Measurements from ENCODE around the gene HOXA3.

GRCh38 chr7:27177795-27178320, 25.5 kb upstream of the HOXA3 start:
- TF ChIP-seq CTCF (IDR thresholded peaks at IDR 0.05) (no peak), POLR2AphosphoS5 (IDR thresholded peaks at IDR 0.05) (no peak), EP300 (IDR thresholded peaks at IDR 0.05) (no peak), POLR2A (IDR thresholded peaks at IDR 0.05) (no peak)

All from gastroesophageal sphincter (tissue), 3 donors.